NAMALWA (cell line): Measurements from ENCODE around the gene S1PR3.
A peak's percentile ranks its signal among the peaks of the same experiment; 100 is the strongest.

Source experiments
- DNase-seq: peaks from one replicate; pipeline ENCODE4 v3.0.0-alpha.2; 2015; ENCODE audit warnings: low spot score

The S1PR3 gene

GRCh38 chr9:88993327-88993726 lies 2.1 kb downstream of the S1PR3 start:
- no peak for DNase-seq

- no peak for DNase-seq
Measured at GRCh38 chr9:88993871-88994460, 2.7 kb downstream of the S1PR3 start.

- DNase-seq: no peak
Measured at GRCh38 chr9:88994469-88995199, 3.4 kb downstream of the S1PR3 start.

- DNase-seq: no peak
Measured at GRCh38 chr9:88995200-88995577, 3.9 kb downstream of the S1PR3 start.

GRCh38 chr9:88995627-88996026 lies 4.4 kb downstream of the S1PR3 start:
- no peak for DNase-seq

- no peak for DNase-seq
Measured at GRCh38 chr9:88996046-88996920, 5.0 kb downstream of the S1PR3 start.

GRCh38 chr9:88996921-88997235 lies 5.6 kb downstream of the S1PR3 start:
- DNase-seq: no peak

GRCh38 chr9:88997646-88998045 lies 6.4 kb downstream of the S1PR3 start:
- DNase-seq: no peak

GRCh38 chr9:88998503-88998902 lies 7.2 kb downstream of the S1PR3 start:
- DNase-seq: no peak

- no peak for DNase-seq
Measured at GRCh38 chr9:88998911-88999310, 7.6 kb downstream of the S1PR3 start.

GRCh38 chr9:89000371-89000781 lies 9.1 kb downstream of the S1PR3 start:
- DNase-seq: no peak

GRCh38 chr9:89000973-89001916 lies 10.0 kb downstream of the S1PR3 start:
- peak; percentile 90 for DNase-seq

- no peak for DNase-seq
Measured at GRCh38 chr9:89001917-89002540, 10.8 kb downstream of the S1PR3 start.

GRCh38 chr9:89002987-89003386 lies 11.7 kb downstream of the S1PR3 start:
- no peak for DNase-seq

- no peak for DNase-seq
Measured at GRCh38 chr9:89005323-89005722, 14.1 kb downstream of the S1PR3 start.

- DNase-seq: no peak
Measured at GRCh38 chr9:89006267-89006666, 15.0 kb downstream of the S1PR3 start.

- DNase-seq: no peak
Measured at GRCh38 chr9:89006996-89007967, 16.0 kb downstream of the S1PR3 start.

GRCh38 chr9:89008055-89008743 lies 16.9 kb downstream of the S1PR3 start:
- no peak for DNase-seq

- DNase-seq: no peak
Measured at GRCh38 chr9:89008744-89009545, 17.7 kb downstream of the S1PR3 start.
